Suppressor macrophage (primary cell): ENCODE measurements around the gene TRIM3.
A peak's percentile ranks its signal among the peaks of the same experiment; 100 is the strongest.

ENCODE experiments used
- DNase-seq, 4 experiments: peaks; one replicate each; pipeline ENCODE4 v3.0.0-alpha.2; 2020 to 2022

TRIM3 gene

DNA sequence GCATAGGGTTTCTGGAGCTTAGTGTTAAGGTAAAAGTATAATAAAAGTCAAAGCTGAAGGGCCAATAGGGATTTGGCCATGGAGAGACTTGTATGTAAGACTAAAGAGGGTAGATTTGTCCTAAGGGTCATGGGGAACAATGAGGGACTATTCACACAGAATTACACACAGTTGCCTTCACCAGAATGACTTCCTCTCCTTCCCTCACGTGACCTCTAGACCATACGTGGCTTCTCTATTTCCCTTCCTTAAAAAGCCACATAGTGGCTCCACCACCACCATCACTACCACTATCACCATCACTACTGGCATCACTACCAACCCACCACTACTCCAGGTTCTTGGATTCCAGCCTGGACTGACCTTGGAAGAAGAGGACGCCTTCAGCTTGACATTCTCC is 35.7 kb downstream of the TRIM3 start:
- DNase-seq, result peak; percentile 64 to 88 (median 78)

- no peak for DNase-seq
Observed at GRCh38 chr11:6437423-6437822, 36.3 kb downstream of the TRIM3 start.

DNA sequence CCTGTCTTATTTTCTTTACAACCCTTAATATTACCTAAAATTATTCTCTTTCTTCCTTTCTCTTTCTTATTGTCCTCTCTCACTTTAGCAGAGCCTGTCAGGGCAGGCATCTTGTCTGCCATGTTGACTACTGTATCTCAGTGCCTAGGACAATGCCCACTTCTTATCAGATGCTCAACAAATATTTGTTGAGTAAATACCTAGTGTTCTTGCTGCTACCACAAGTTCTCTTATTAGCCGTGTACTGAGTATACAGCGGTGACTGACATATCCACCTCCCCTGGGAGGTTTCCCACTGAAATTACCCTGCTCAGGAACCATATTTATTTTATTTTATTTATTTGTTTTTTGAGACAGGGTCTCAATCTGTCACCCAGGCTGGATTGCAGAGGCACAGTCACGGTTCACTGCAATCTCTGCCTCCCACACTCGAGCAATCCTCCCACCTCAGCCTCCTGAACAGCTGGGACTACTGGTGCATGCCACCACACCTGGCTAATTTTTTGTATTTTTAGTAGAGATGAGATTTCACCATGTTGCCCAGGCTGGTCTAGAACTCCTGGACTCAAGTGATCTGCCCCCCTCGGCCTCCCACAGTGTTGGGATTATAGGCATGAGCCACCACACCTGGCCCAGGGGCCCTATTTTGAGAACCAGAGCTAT is 39.6 kb downstream of the TRIM3 start:
- no peak for DNase-seq

GRCh38 chr11:6431861-6432260 is 41.9 kb downstream of the TRIM3 start:
- no peak for DNase-seq

DNA sequence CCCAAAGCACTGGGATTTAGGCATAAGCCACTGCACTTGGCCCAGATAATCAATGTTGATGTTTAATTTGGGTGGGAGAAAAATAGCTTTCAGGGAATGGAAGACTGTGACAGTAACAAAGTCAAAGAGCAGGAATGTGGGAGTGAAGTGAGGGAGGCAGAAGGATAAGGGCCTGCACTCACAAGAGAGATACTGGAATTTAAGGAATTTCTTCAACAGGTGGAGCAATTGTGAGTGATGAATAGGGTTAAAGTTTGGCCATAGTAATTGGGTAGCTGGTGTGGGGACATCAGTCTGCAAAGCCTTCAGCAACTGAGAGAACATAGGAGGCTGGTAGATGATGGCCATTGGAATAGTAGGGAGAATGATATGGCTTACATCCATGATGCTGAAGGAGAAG is 46.2 kb downstream of the TRIM3 start:
- DNase-seq, result no peak

DNA sequence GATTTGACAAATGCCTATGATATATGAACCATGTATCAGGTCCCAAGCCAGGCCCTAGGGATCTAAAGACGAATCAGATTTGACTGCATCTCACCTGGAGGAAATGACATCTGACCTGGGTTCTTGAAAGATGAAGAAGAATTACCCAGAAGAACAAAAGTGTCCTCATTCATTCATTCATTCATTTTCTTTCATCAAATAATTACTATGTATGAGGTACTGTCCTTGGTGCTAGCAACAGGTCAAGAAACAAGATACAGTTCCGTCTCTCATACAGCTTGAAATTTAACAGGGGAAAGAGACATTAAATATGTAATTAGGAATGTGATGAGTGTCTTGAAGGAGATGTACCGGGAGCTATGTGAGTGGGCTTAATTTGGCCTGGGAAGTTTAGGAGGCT is 53.1 kb downstream of the TRIM3 start:
- DNase-seq, result no peak

DNA sequence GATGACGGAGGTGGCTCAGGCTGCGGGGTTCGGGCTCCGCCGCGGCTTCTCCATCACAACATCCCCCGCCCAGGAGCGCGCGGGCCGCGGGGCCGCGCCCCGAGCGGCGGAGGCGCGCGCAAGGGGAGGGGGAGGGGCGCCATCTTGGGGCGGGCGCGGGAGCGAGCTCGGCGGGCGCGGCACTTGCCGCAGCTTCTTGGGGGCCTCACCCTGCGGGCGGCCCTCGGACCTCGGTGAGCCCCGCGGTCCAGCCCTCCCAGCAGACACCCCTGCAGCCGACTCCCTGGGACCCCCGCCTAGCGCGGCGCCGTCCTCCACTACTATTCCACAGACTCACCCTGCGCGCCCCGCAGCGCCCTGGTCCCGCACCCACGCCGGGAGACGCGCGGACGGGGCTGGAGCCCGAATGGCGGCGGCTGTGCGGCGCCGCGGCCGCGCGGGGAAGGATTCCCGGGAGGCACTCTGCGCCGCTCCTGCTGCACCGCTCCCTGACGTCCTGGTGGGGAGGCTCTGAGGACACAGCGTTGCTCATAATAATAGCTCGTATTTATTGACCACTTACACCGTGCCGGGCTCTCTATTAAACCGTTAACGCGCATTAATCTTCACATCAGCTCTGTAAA is 54.6 kb downstream of the TRIM3 start, which contains the start of gene APBB1:
Gene APBB1, minus strand, starts transcription at position 86 of the 623 bp plus-strand sequence. CDS start 7,747 bp downstream, outside the sequence.
- peak; percentile 46 to 74 (median 57) for DNase-seq

- DNase-seq, result no peak
Observed at GRCh38 chr11:6418557-6419008, 55.2 kb downstream of the TRIM3 start.

DNA sequence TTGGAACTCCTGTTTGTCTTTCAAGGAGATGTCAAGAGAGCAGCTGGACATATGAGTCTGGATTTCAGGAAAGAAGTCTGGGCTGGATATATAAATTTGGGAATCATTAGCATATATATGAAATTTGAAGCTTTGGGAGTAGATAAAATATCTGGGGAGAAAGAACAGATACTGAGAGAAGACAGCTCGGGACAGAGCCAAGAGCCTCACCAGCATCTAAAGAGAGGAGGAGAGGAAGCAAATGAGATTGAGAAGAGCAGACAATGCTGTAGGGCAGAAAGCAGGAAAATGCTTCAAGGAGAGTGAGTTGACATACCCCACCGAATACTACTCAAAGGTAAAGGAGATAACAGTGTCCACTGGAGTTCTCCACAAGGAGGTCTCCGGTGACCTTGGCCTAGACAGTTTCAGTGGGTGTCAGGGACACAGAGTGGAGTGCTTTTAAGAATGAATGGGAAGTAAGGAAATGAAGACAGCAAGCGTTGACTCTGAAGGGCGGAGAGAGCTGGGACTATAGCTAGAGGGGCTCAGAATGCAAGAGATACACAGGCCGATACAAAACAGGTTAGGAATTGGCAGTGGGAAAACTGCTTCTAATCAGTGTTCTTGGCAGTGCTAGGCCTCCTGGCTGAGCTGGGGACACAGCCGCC is 55.7 kb downstream of the TRIM3 start:
- no peak for DNase-seq

GRCh38 chr11:6415797-6416196 is 57.9 kb downstream of the TRIM3 start:
- peak; percentile 20 to 64 (median 59) for DNase-seq

- peak; percentile 70 to 86 (median 73) for DNase-seq
Observed at GRCh38 chr11:6414874-6415328, 58.8 kb downstream of the TRIM3 start.

DNA sequence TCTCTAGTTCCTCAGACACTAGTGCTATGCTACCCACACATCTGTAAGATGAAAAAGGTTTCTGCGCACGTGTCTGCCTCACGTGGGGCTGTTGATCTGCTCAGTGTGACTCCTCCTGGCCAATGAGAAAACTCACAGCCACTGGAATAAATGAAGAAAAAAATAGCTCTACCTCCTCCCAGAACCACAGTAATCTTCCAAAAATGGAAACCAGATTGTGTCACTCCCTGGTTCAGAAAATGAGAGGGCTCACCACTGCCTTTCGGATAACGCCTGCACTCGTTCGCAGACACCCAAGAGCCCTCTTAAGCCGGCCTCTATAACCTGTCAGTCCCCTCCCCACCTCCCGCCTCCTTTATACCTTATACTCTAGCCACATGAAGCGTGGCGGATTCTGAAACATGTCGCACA is 59.9 kb downstream of the TRIM3 start:
- no peak for DNase-seq

DNA sequence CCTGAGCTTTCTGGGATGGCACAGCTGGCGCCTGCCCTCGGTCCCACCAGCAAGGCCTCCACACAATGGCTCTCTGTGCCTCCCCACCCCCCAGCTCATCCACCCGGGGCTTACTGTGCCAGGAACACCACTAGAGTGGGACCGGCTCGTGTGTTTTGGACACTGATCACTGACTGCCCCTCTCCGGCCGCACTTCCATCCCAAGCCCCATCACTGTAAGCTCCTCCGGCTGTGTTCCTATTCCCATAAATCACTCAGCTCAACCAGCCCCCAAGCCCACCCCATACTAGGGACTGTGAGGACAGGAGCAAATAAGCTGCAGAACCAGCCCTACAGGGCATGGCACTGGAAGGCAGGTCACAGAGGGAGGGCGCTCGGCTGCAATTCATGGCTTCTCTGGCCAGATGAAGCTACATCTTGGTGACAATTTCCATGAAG is 62.1 kb downstream of the TRIM3 start:
- no peak for DNase-seq

- DNase-seq, result no peak
Observed at GRCh38 chr11:6410695-6411430, 62.9 kb downstream of the TRIM3 start.

- DNase-seq, result no peak
Observed at GRCh38 chr11:6406370-6406769, 67.4 kb downstream of the TRIM3 start.

GRCh38 chr11:6405846-6406245 is 67.9 kb downstream of the TRIM3 start:
- DNase-seq, result no peak

DNA sequence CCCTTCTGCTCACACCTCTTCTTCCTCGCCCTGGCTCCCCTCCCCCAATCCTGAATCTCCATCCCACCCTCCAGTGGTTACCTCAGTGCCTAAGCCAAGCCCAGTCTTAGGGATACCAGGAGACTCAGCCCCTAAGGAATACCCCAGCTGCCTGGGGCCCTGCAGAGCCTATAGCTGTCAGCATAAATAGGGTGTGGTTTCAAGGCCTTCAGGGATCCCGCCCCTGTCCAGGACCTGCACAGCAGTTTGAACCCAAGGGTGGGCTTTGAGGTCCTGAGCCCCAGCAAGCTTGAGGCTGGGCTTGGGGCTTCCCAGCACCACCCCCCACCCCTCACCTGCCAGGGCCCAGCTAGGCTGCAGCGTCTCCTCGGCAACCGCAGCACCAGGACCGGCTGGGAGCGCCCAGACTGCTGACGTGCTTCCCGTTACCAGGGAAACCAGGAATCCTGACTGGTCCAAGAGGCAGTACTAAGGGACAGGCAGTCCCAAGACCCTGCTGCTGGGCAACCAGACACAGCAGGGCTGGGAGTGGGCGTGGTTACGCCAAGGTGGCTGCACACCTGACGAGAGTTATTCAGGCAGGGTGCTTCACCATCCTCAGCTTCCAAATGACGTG is 68.6 kb downstream of the TRIM3 start:
- no peak for DNase-seq

- DNase-seq, result no peak
Observed at GRCh38 chr11:6404342-6405051, 69.2 kb downstream of the TRIM3 start.

- no peak for DNase-seq
Observed at GRCh38 chr11:6403539-6403938, 70.2 kb downstream of the TRIM3 start.

- DNase-seq, result no peak
Observed at GRCh38 chr11:6402561-6402981, 71.2 kb downstream of the TRIM3 start.

- DNase-seq, result no peak
Observed at GRCh38 chr11:6402061-6402470, 71.7 kb downstream of the TRIM3 start.

- DNase-seq, result no peak
Observed at GRCh38 chr11:6401464-6401863, 72.3 kb downstream of the TRIM3 start.
